HG03520 (cell line): Measurements from ENCODE around the gene RBMY1F.
"Not testable (repeated sequence)": the region's sequence is repeated elsewhere in the genome, so short reads cannot be mapped to it uniquely, and the experiment has no call there.

Experiments used
- ATAC-seq: cut with Tn5 transposase; IDR thresholded peaks from one replicate; pipeline ENCODE4 v1.9.1; 2021; ENCODE audit warnings: mild to moderate bottlenecking, moderate library complexity; ENCODE audit not compliant: unreplicated experiment

Gene RBMY1F

DNA sequence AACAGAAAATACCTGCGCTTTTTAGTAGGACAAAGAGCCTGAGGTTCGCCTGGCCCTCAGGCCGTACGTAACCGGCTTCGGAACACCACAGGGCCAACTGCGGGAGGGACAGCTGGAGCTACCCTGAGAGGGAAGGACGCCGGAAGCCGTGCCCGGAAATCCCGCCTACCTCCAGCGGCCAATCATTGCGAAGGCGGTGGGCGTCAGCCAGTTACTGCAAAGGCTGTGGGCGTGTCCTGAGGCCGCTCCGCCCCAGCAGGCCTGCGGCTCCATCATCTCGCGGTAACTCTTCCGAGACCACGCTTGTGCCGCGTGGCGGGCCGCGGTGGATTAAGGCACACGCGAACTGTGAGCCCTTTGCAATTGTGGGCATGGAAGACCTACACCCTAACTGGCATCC lies at the start of gene RBMY1F:
Gene RBMY1F, minus strand, starts transcription at position 101 of the 400 bp plus-strand sequence. CDS start 1,954 bp downstream, outside the sequence.
- ATAC-seq, result not testable (repeated sequence)

DNA sequence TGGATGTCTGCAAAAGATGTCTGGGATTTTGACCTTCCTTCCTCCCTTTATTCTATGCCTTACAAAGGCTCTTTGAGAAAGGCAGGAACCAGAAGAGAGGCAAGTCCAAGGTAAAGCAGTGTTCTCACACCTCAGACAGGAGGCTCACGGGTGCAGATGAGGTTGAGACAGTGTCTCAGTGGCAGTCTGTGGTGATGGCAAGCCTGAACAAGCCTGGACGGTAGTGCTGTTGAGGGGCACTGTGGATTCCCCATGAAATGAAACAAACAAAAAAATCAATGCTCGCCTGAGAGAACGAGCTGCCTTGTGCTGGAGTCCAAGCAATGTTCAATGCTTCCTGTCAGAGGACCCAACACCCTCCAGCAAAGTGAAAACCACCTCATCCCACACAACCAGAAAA lies 31.6 kb downstream of the RBMY1F start:
- ATAC-seq, result not testable (repeated sequence)

DNA sequence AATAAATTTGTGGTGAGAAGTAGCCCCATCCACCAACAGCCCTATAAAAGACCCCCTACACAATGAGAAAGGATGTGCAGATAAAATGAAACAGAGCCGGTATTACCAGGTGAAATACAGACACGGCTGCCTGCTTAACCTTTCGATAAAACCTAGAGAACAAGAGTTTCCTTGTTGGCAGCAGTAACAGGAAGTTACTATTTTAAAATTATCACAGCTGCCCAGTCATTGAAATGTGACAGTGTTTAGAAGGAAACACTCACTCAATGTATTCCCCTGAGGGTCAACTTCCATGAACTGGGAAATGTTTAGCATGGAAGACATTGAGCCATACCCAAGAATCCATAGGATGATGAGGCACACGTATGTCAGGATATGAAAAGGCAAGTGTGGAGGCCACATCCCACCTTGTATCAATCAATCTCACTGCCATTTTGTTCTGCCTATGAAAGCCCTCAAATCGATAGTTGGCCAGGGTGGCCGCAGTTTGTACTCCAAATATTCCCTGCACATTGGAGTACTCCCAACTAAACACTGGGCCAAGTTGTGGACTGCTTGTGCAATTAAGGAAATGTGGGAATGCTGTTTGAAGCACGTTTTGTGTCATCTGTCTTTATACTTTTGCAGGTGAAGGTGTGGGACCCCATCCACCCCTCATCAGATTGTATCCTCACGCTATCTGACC lies 41.6 kb downstream of the RBMY1F start:
- not testable (repeated sequence) for ATAC-seq

DNA sequence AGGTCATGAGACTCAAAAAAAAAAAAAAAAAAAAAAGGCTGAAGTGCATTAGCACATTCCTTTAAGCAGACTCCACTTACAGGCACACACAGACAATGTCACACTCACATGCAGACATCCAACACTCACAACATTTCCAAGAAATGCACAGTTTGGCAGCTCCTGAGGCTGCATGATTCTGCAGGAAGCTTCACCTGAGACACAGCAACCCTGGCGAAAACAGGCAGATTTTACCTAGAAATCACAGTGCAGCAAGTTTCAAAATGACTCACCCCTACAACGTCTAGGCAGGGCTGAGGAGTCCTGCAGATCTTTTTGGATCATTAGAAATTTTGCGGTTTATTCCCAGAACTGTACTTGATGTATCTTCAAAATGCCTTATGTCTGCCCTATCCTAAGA lies 48.0 kb downstream of the RBMY1F start:
- ATAC-seq, result not testable (repeated sequence)

DNA sequence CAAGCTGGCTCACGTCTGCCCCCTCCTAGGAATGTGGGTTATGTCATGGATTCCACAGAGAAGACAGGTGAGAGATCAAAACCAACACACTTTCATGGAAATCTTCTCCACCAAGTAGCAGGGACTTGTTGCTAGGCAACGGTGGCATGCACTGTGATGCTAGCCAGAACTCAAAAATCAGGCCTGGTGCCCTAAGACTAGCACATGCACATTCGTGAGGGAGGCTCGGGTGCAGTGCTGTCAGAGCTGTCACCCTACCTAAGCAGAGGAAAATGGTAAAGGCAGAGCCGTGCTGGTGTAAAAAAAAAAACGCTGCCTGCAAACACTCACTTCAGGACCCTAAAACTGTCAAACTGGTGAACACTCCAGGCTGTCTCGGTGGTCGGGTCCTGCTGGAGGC lies 52.2 kb downstream of the RBMY1F start:
- ATAC-seq, result not testable (repeated sequence)
